ENCODE measurements around the gene LRRC32.
"Not testable (repeated sequence)": the region's sequence is repeated elsewhere in the genome, so short reads cannot be mapped to it uniquely, and the experiment has no call there.

Gene LRRC32

DNA sequence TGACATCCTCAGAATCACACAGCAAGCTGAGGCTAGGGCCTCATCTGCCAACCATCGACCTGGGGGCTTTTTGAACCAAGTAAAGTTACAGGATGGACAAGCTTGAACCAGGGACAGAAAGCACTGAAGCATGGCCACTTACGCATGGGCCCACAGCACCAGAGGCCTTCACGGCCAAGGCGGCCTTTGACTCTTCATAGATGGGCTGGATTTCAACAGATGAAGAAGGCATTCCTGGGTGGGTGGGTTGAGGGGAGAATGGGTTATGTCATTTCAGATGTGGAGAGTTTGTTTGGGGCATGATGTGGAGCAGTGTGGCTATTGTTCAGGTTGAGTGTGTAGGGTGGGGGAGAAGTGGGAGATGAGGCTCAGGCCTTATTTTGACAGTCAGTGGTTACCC lies 60.2 kb downstream of the LRRC32 start:
- no peak for DNase-seq (ENCODE audit: low spot score)

DNA sequence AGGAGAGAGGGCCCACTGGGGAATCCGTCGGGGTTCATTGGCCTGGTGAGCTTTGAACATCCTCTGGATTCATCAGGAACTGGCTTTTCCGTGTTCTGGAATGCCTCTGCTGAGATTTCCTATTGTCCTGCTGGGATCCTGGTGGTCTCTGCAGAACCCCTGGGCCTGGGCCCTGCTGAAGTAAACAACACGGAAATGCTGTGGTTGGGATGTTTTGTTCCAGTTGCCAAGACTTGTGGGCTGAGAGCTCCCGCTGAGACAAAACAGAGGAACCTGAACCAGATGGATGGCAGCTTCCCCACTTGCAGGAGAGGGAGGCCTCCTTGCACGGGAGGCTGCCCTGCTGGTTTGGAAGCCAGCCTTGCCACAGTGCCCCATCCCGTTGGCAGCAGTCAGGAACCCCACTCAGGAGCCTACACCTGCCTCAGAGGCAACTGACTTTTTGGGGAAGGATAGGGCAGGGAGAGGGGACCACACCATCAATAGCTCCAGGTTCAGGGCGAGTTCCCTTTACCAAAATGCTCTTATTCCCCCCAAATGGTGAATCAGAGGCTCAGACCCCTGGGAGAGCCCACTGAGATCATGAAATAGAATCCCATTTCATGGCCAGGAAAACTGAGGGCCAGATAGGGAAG lies 60.7 kb downstream of the LRRC32 start:
- no peak for DNase-seq (ENCODE audit: low spot score)

DNA sequence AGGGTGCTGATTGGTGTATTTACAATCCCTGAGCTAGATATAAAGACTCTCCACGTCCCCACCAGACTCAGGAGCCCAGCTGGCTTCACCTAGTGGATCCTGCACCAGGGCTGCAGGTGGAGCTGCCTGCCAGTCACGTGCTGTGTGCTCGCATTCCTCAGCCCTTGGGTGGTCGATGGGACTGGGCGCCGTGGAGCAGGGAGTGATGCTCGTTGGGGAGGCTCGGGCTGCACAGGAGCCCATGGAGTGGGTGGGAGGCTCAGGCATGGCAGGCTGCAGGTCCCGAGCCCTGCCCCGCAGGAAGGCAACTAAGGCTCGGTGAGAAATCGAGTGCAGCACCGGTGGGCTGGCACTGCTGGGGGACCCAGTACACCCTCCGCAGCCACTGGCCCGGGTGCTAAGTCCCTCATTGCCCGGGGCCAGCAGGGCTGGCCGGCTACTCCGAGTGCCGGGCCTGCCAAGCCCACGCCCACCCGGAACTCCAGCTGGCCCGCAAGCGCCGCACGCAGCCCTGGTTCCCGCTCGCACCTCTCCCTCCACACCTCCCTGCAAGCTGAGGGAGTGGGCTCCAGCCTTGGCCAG lies 61.6 kb downstream of the LRRC32 start:
- DNase-seq (ENCODE audit: low spot score): not testable (repeated sequence)

DNA sequence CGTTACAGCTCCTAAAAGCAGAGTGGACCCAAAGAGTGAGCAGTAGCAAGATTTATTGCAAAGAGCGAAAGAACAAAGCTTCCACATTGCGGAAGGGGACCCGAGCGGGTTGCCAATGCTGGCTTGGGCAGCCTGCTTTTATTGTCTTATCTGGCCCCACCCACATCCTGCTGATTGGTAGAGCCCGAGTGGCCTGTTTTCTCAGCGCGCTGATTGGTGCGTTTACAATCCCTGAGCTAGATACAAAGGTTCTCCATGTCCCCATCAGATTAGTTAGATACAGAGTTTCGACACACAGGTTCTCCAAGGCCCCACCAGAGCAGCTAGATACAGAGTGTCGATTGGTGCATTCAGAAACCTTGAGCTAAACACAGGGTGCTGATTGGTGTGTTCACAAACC lies 62.3 kb downstream of the LRRC32 start:
- DNase-seq (ENCODE audit: low spot score): not testable (repeated sequence)
